Upper lobe of right lung (tissue), 1 donor: ENCODE results near the gene LMX1A. TPM values are rescaled to one million over a fixed set of nuclear protein-coding genes. Genes with fewer than 3 reads are reported as not detected.

Source experiments
- ATAC-seq: fragments of 200-7000 bp; cut with Tn5 transposase; one replicate; pipeline ENCODE4 v1.9.1; 2020; ENCODE audit warnings: mild to moderate bottlenecking, moderate library complexity
- DNase-seq: peaks from one replicate; pipeline ENCODE4 v3.0.0-alpha.2; 2020
- H3K27ac ChIP-seq: fragments of 200-600 bp; one replicate; pipeline ENCODE4 v1.8.0; 2022
- H3K27me3 ChIP-seq: fragments of 200-600 bp; one replicate; pipeline ENCODE4 v1.8.0; 2022; ENCODE audit warnings: mild to moderate bottlenecking
- H3K36me3 ChIP-seq: fragments of 200-600 bp; one replicate; pipeline ENCODE4 v1.8.0; 2022
- H3K4me1 ChIP-seq: fragments of 200-600 bp; one replicate; pipeline ENCODE4 v1.8.0; 2022
- H3K4me3 ChIP-seq: fragments of 200-600 bp; one replicate; pipeline ENCODE4 v1.8.0; 2022; ENCODE audit warnings: mild to moderate bottlenecking
- H3K9me3 ChIP-seq: fragments of 200-600 bp; one replicate; pipeline ENCODE4 v1.8.0; 2022
- CTCF ChIP-seq: fragments of 200-600 bp; IDR thresholded peaks from one replicate; pipeline ENCODE4 v1.8.0; 2022; ENCODE audit warnings: antibody characterized with exemption
- intact Hi-C: fragments of 100-400 bp; cut with DNase I; formaldehyde crosslinking; loops from one replicate; pipeline ENCODE4 v1.11.0; 2022
- total RNA-seq: library from RNA; stranded (reverse); fragmentation: NEBNext Ultra II Directional; extraction: Animal tissue kit (Norgen Biotek cat#: 25700); gene quantifications from one replicate; pipeline ENCODE4 v1.2.1, GENCODE V29; 2021
- donor health status: DM: no; HTN: yes; CAD: no; lungs with severe emphysema.

The LMX1A gene
- total RNA-seq, 1 donor from 2014 or later = not detected

- ATAC-seq (no peak), DNase-seq (no peak)
- TF ChIP-seq CTCF = no peak
- Histone ChIP-seq H3K4me3 (no peak overlapping the region), H3K9me3 (no peaks in the 10 kb centered on the region), H3K27ac (no peak overlapping the region), H3K4me1 (no peaks in the 10 kb centered on the region), H3K27me3 (peaks cover 17% of the 10 kb centered on the region), H3K36me3 (no peaks in the 10 kb centered on the region)
- intact Hi-C loops = no loop called here
Observed at GRCh38 chr1:165316153-165316772, 40.3 kb downstream of the LMX1A start.

- ATAC-seq (no peak), DNase-seq (no peak)
- Histone ChIP-seq H3K36me3 (no peaks in the 10 kb centered on the region), H3K4me3 (no peak overlapping the region), H3K4me1 (no peaks in the 10 kb centered on the region), H3K27ac (no peak overlapping the region), H3K9me3 (no peaks in the 10 kb centered on the region), H3K27me3 (peaks cover 17% of the 10 kb centered on the region)
- intact Hi-C loops = no loop called here
- no peak for TF ChIP-seq CTCF
Observed at GRCh38 chr1:165315481-165315880, 41.0 kb downstream of the LMX1A start.

- Histone ChIP-seq H3K4me3 (no peak overlapping the region), H3K27me3 (peaks cover 17% of the 10 kb centered on the region), H3K27ac (no peak overlapping the region), H3K36me3 (no peaks in the 10 kb centered on the region), H3K4me1 (no peaks in the 10 kb centered on the region), H3K9me3 (no peaks in the 10 kb centered on the region)
- ATAC-seq (no peak), DNase-seq (no peak)
- TF ChIP-seq CTCF = no peak
- intact Hi-C loops = no loop called here
Observed at GRCh38 chr1:165313903-165314302, 42.6 kb downstream of the LMX1A start.

- Histone ChIP-seq H3K36me3 (no peaks in the 10 kb centered on the region), H3K27ac (no peak overlapping the region), H3K9me3 (no peaks in the 10 kb centered on the region), H3K4me1 (no peaks in the 10 kb centered on the region), H3K4me3 (no peak overlapping the region), H3K27me3 (peaks cover 17% of the 10 kb centered on the region)
- intact Hi-C loops = no loop called here
- ATAC-seq (no peak), DNase-seq (no peak)
- no peak for TF ChIP-seq CTCF
Observed at GRCh38 chr1:165312591-165312990, 43.9 kb downstream of the LMX1A start.

- Histone ChIP-seq H3K36me3 (no peaks in the 10 kb centered on the region), H3K27me3 (no peaks in the 10 kb centered on the region), H3K4me1 (no peaks in the 10 kb centered on the region), H3K27ac (no peak overlapping the region), H3K9me3 (no peaks in the 10 kb centered on the region), H3K4me3 (no peak overlapping the region)
- ATAC-seq = no peak
- DNase-seq = no peak
- intact Hi-C loops = no loop called here
- no peak for TF ChIP-seq CTCF
Observed at GRCh38 chr1:165306543-165307434, 49.7 kb downstream of the LMX1A start.
